Hematopoietic multipotent progenitor cell treated with erythropoietin and hydrocortisone succinate and interleukin-3 and kit ligand, for 4 days (in vitro differentiated cells): Measurements from ENCODE around the gene PARS2.

Experiments used
- DNase-seq: peaks from one replicate; pipeline ENCODE4 v3.0.0-alpha.2; 2015

The PARS2 gene

GRCh38 chr1:54764133-54764921, at the start of gene PARS2:
Gene PARS2 (minus strand): TSS chr1:54764523. CDS start chr1:54759161, 5,362 bp downstream.
- peak; percentile 100 for DNase-seq

GRCh38 chr1:54814126-54814498, 49.8 kb upstream of the PARS2 start:
- DNase-seq, result no peak

GRCh38 chr1:54813485-54814125, 49.3 kb upstream of the PARS2 start:
- DNase-seq, result no peak

GRCh38 chr1:54812801-54813484, 48.6 kb upstream of the PARS2 start:
- no peak for DNase-seq

GRCh38 chr1:54811739-54812655, 47.7 kb upstream of the PARS2 start:
- no peak for DNase-seq

- no peak for DNase-seq
Measured at GRCh38 chr1:54811066-54811465, 46.7 kb upstream of the PARS2 start.

GRCh38 chr1:54810153-54810942, 46.0 kb upstream of the PARS2 start:
- DNase-seq, result peak; percentile 80

- no peak for DNase-seq
Measured at GRCh38 chr1:54809496-54810074, 45.3 kb upstream of the PARS2 start.

GRCh38 chr1:54808443-54809207, 44.3 kb upstream of the PARS2 start:
- no peak for DNase-seq

GRCh38 chr1:54807756-54808155, 43.4 kb upstream of the PARS2 start:
- DNase-seq, result no peak

GRCh38 chr1:54806931-54807611, 42.7 kb upstream of the PARS2 start:
- peak; percentile 87 for DNase-seq

GRCh38 chr1:54805981-54806381, 41.7 kb upstream of the PARS2 start:
- DNase-seq, result no peak

GRCh38 chr1:54805466-54805865, 41.1 kb upstream of the PARS2 start:
- DNase-seq, result no peak

- DNase-seq, result no peak
Measured at GRCh38 chr1:54804471-54805132, 40.3 kb upstream of the PARS2 start.

GRCh38 chr1:54803761-54804470, 39.6 kb upstream of the PARS2 start:
- DNase-seq, result peak; percentile 31

- DNase-seq, result peak; percentile 78
Measured at GRCh38 chr1:54800899-54801759, 36.8 kb upstream of the PARS2 start, which contains the start of gene TTC22. Gene TTC22 (minus strand): TSS chr1:54801323. CDS start chr1:54801163, 160 bp downstream.

GRCh38 chr1:54800041-54800898, 35.9 kb upstream of the PARS2 start:
- DNase-seq, result no peak
